NB4 (cell line): ENCODE measurements around the gene LTBP1.

Experiments
- CTCF ChIP-seq: IDR thresholded peaks from one replicate; pipeline ENCODE4 v1.5.1; 2012; ENCODE audit warnings: low read depth, low read length
- POLR2A ChIP-seq: IDR thresholded peaks from 2 replicates; pipeline ENCODE4 v1.6.1; 2011; ENCODE audit warnings: mild to moderate bottlenecking; ENCODE audit not compliant: insufficient read length; ENCODE audit errors: extremely low read depth

- TF ChIP-seq CTCF = no peak
- no peak for TF ChIP-seq POLR2A
These were observed 434.0 kb downstream of the LTBP1 start for GRCh38 chr2:33380719-33381118.
